CD14-positive monocyte (primary cell): ENCODE data around the gene CD44. TPM values are rescaled to one million over a fixed set of nuclear protein-coding genes. Genes with fewer than 3 reads are reported as not detected.

ENCODE experiments used
- DNase-seq, 3 donors: peaks; one replicate each; pipeline ENCODE4 v3.0.0-alpha.2; 2011 to 2022
- H2AFZ ChIP-seq: 2 replicates; pipeline ENCODE4 v1.6.0; 2012; ENCODE audit warnings: mild to moderate bottlenecking, low read depth, low read length, inconsistent platforms; ENCODE audit not compliant: insufficient read depth, poor library complexity, severe bottlenecking
- H3K27ac ChIP-seq, 2 donors: 1 replicate in 1 of 2; 2 replicates in 1 of 2; pipeline ENCODE4 v1.5.1; 2012 to 2013; ENCODE audit warnings: low read length in 2 of 2, control low read depth in 1 of 2, inconsistent platforms in 1 of 2, low read depth in 1 of 2, mild to moderate bottlenecking in 1 of 2
- H3K27me3 ChIP-seq, 2 donors: one replicate each; pipeline versions ENCODE4 v1.6.0 to v1.6.1; 2011 to 2013; ENCODE audit warnings: low read length in 2 of 2; ENCODE audit not compliant: control insufficient read depth in 2 of 2, insufficient read depth in 2 of 2
- H3K36me3 ChIP-seq, 2 donors: replicated peaks in 1 of 2; 1 replicate in 1 of 2; 2 replicates in 1 of 2; pipeline versions ENCODE4 v1.5.1 to v1.6.1; 2012 to 2013; ENCODE audit warnings: low read length in 2 of 2, control low read depth in 1 of 2, inconsistent platforms in 1 of 2, mild to moderate bottlenecking in 1 of 2; ENCODE audit not compliant: insufficient read depth in 2 of 2, control insufficient read depth in 1 of 2
- H3K4me1 ChIP-seq, 2 donors: 1 replicate in 1 of 2; 2 replicates in 1 of 2; pipeline versions ENCODE4 v1.5.1 to v1.6.1; 2012 to 2013; ENCODE audit warnings: low read length in 2 of 2, control low read depth in 1 of 2, inconsistent platforms in 1 of 2, mild to moderate bottlenecking in 1 of 2, moderate library complexity in 1 of 2; ENCODE audit not compliant: insufficient read depth in 2 of 2, control insufficient read depth in 1 of 2
- H3K4me2 ChIP-seq: replicated peaks from 2 replicates; pipeline ENCODE3; 2012; ENCODE audit warnings: low read length, moderate library complexity, mild to moderate bottlenecking; ENCODE audit not compliant: poor library complexity, severe bottlenecking; ENCODE audit errors: extremely low read depth
- H3K4me3 ChIP-seq, 3 experiments: fragments of 200-600 bp in 1 of 3; sonication (generic) in 1 of 3; replicated peaks in 1 of 3; 1 replicate in 2 of 3; 2 replicates in 1 of 3; pipeline ENCODE4 v1.5.1; 2011 to 2013; ENCODE audit warnings: low read length in 3 of 3, mild to moderate bottlenecking in 3 of 3, control low read depth in 2 of 3, low read depth in 2 of 3, inconsistent platforms in 1 of 3, moderate library complexity in 1 of 3
- H3K79me2 ChIP-seq: 2 replicates; pipeline ENCODE4 v1.6.0; 2012; ENCODE audit warnings: mild to moderate bottlenecking, control low read depth, inconsistent platforms, low read length, moderate library complexity; ENCODE audit not compliant: insufficient read depth
- H3K9ac ChIP-seq: 2 replicates; pipeline ENCODE4 v1.6.0; 2017; ENCODE audit warnings: low read length, mild to moderate bottlenecking; ENCODE audit not compliant: insufficient read depth, poor library complexity, severe bottlenecking
- H3K9me3 ChIP-seq, 2 donors: replicated peaks in 1 of 2; 1 replicate in 1 of 2; 2 replicates in 1 of 2; pipeline versions ENCODE4 v1.5.1 to v1.6.1; 2012 to 2013; ENCODE audit warnings: low read length in 2 of 2, control low read depth in 1 of 2; ENCODE audit not compliant: control insufficient read depth in 1 of 2, insufficient read depth in 1 of 2
- H4K20me1 ChIP-seq: 2 replicates; pipeline ENCODE4 v1.6.0; 2012; ENCODE audit warnings: mild to moderate bottlenecking, low read length, control low read depth, moderate library complexity; ENCODE audit not compliant: insufficient read depth
- H3K27ac Mint-ChIP-seq, 7 donors: one replicate each; pipeline ENCODE4 v1.8.0; 2020; ENCODE audit warnings: mild to moderate bottlenecking in 7 of 7, mixed read lengths in 7 of 7, moderate library complexity in 6 of 7, inconsistent platforms in 2 of 7
- H3K27me3 Mint-ChIP-seq, 3 donors: one replicate each; pipeline ENCODE4 v1.8.0; 2021 to 2022; ENCODE audit warnings: low read depth in 3 of 3, mild to moderate bottlenecking in 3 of 3, mixed read lengths in 3 of 3, moderate library complexity in 3 of 3, inconsistent platforms in 1 of 3
- H3K36me3 Mint-ChIP-seq, 2 donors: one replicate each; pipeline ENCODE4 v1.8.0; 2020; ENCODE audit warnings: mixed read lengths in 2 of 2, inconsistent platforms in 1 of 2, mild to moderate bottlenecking in 1 of 2
- H3K4me1 Mint-ChIP-seq: one replicate; pipeline ENCODE4 v1.8.0; 2020; ENCODE audit warnings: mild to moderate bottlenecking, mixed read lengths
- H3K4me3 Mint-ChIP-seq, 2 donors: one replicate each; pipeline ENCODE4 v1.8.0; 2020; ENCODE audit warnings: mild to moderate bottlenecking in 2 of 2, mixed read lengths in 2 of 2, moderate library complexity in 1 of 2
- H3K9me3 Mint-ChIP-seq, 7 donors: one replicate each; pipeline ENCODE4 v1.8.0; 2020 to 2022; ENCODE audit warnings: mixed read lengths in 7 of 7, mild to moderate bottlenecking in 6 of 7, moderate library complexity in 6 of 7, inconsistent platforms in 2 of 7
- WGBS: methylation state at CpG from one replicate; pipeline ENCODE4 v1.1.5; 2013; ENCODE audit warnings: missing lambda C conversion rate; ENCODE audit not compliant: insufficient coverage; 5-methylcytosine and 5-hydroxymethylcytosine counted together
- intact Hi-C, 2 donors: fragments of 100-400 bp; cut with micrococcal nuclease; formaldehyde crosslinking; loops; one replicate each; pipeline versions ENCODE4 v1.15.0 to v1.15.1; 2023
- polyA plus RNA-seq, 3 donors: library from polyadenylated mRNA; depleted of rRNA in 1 of 3; unstranded in 2 of 3; stranded (reverse) in 1 of 3; fragments of 300-500 nt in 2 of 3; fragments of >200 nt in 1 of 3; fragmentation: Illumina TruSeq in 2 of 3; gene quantifications; 1 replicate in 2 of 3; 2 replicates in 1 of 3; pipeline ENCODE4 v1.2.3, GENCODE V29; 2012 to 2021
- TF ChIP-seq, protein P1 (sequence below): fragments of 200-600 bp; IDR thresholded peaks from one replicate; pipeline ENCODE4 v1.8.0; 2022; ENCODE audit warnings: antibody characterized with exemption, mild to moderate bottlenecking

The CD44 gene
- polyA plus RNA-seq, 3 donors = 415 to 866 (median 531) TPM

DNA sequence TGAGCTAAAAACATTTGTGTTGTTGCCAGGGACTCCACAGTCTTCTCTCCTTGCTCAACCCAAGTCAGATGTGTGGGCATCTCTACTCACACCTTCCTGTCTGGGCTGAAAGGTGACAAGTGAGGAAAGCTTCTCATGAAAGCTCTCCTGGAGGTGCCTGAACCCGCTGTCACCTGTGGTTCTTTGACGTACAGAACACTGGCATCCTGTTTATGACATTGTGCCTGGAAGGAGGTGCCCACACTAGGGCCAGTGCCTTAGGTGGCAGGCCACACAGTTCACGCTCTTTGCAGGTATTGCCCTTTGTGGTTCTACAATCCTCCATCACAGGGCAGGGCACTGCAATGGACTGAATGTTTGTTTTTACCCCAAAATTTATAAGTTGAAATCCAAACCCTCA, 108.5 kb downstream of the CD44 start:
- Mint-ChIP-seq H3K4me1 (peaks cover 10% of the 10 kb centered on the region), H3K27me3 (no peaks in the 10 kb centered on the region), H3K9me3 (peaks cover 0 to 11% (median 3%) of the 10 kb centered on the region in 7 donors), H3K36me3 (no peaks in the 10 kb centered on the region), H3K4me3 (no peak overlapping the region), H3K27ac (peak overlapping the region in 1 of 7 donors; percentile 42)
- no peak overlapping the region for H3K4me2 ChIP-seq
- no peak overlapping the region for H2AFZ ChIP-seq
- peaks cover 0 to 10% of the 10 kb centered on the region in 2 donors for H3K9me3 ChIP-seq
- intact Hi-C loops = loop anchor here in 1 of 2 donors (10.0 kb wide), 1 partner anchor 47 kb away; no protein-coding TSS in a partner anchor
- H3K27ac ChIP-seq = no peak overlapping the region
- no peaks in the 10 kb centered on the region for H3K36me3 ChIP-seq
- no peaks in the 10 kb centered on the region for H3K27me3 ChIP-seq
- H4K20me1 ChIP-seq = no peaks in the 10 kb centered on the region
- H3K4me3 ChIP-seq = no peak overlapping the region
- TF ChIP-seq, protein P1, sequence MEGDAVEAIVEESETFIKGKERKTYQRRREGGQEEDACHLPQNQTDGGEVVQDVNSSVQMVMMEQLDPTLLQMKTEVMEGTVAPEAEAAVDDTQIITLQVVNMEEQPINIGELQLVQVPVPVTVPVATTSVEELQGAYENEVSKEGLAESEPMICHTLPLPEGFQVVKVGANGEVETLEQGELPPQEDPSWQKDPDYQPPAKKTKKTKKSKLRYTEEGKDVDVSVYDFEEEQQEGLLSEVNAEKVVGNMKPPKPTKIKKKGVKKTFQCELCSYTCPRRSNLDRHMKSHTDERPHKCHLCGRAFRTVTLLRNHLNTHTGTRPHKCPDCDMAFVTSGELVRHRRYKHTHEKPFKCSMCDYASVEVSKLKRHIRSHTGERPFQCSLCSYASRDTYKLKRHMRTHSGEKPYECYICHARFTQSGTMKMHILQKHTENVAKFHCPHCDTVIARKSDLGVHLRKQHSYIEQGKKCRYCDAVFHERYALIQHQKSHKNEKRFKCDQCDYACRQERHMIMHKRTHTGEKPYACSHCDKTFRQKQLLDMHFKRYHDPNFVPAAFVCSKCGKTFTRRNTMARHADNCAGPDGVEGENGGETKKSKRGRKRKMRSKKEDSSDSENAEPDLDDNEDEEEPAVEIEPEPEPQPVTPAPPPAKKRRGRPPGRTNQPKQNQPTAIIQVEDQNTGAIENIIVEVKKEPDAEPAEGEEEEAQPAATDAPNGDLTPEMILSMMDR = no peak
- no peaks in the 10 kb centered on the region for H3K79me2 ChIP-seq
- peaks cover 8 to 11% of the 10 kb centered on the region in 2 donors for H3K4me1 ChIP-seq
- WGBS = 100% methylated on average over 3 of the region's 3 CpGs
- H3K9ac ChIP-seq = no peak overlapping the region
- no peak for DNase-seq

DNA sequence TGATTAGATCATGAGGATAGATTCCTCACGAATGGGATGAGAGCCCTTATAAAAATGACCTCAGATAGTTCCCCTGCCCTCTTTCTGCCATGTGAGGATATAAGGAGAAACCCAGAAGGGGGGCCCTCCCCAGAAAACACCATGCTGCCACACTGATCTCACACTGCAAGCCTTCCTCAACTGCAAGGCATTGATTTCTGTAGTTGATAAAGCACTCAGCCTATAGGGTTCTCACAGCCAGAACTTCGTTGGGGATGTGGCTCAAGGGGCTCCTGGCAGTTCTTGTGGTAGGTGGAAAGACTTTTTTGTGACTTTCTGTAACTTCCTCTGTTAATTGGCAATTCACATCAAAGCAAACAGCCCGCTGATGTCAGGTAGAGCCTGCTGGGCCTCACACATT, 108.9 kb downstream of the CD44 start:
- Mint-ChIP-seq H3K27ac (peak overlapping the region in 1 of 7 donors; percentile 35), H3K4me3 (no peak overlapping the region)

More for the DNA sequence above, 108.9 kb downstream of the CD44 start:
- no peak overlapping the region for H3K9ac ChIP-seq
- H3K79me2 ChIP-seq = no peaks in the 10 kb centered on the region
- H3K27ac ChIP-seq = no peak overlapping the region
- DNase-seq = no peak
- intact Hi-C loops = loop anchor here in 1 of 2 donors (10.0 kb wide), 1 partner anchor 47 kb away; no protein-coding TSS in a partner anchor
- TF ChIP-seq, protein P1 = no peak
- H3K4me1 ChIP-seq = peaks cover 8 to 11% of the 10 kb centered on the region in 2 donors
- H3K4me1 Mint-ChIP-seq = peaks cover 10% of the 10 kb centered on the region
- WGBS = 100% methylated on average over 2 of the region's 3 CpGs
- H2AFZ ChIP-seq = no peak overlapping the region
- no peak overlapping the region for H3K4me3 ChIP-seq
- no peaks in the 10 kb centered on the region for H3K27me3 Mint-ChIP-seq
- peaks cover 0 to 10% of the 10 kb centered on the region in 2 donors for H3K9me3 ChIP-seq
- H4K20me1 ChIP-seq = no peaks in the 10 kb centered on the region
- no peaks in the 10 kb centered on the region for H3K36me3 Mint-ChIP-seq
- H3K4me2 ChIP-seq = no peak overlapping the region
- no peaks in the 10 kb centered on the region for H3K27me3 ChIP-seq
- H3K9me3 Mint-ChIP-seq = peaks cover 0 to 11% (median 3%) of the 10 kb centered on the region in 7 donors
- no peaks in the 10 kb centered on the region for H3K36me3 ChIP-seq
